Transverse colon (tissue), 3 donors: ENCODE results near the gene UROC1.

Source experiments
- POLR2A ChIP-seq: fragments of 450-650 bp; IDR thresholded peaks from one replicate; pipeline ENCODE4 v1.6.1; 2016; ENCODE audit warnings: antibody characterized with exemption, mild to moderate bottlenecking, moderate library complexity
- TF ChIP-seq, protein P1 (sequence below), 5 experiments: fragments of 200-600 bp in 3 of 5; fragments of 450-650 bp in 2 of 5; sonication (generic) in 3 of 5; IDR thresholded peaks; 1 replicate in 2 of 5; 2 replicates in 3 of 5; pipeline ENCODE4 v1.5.1; 2016 to 2017; ENCODE audit warnings: antibody characterized with exemption in 5 of 5, inconsistent platforms in 3 of 5, mild to moderate bottlenecking in 2 of 5, moderate library complexity in 1 of 5

- TF ChIP-seq, protein P1, sequence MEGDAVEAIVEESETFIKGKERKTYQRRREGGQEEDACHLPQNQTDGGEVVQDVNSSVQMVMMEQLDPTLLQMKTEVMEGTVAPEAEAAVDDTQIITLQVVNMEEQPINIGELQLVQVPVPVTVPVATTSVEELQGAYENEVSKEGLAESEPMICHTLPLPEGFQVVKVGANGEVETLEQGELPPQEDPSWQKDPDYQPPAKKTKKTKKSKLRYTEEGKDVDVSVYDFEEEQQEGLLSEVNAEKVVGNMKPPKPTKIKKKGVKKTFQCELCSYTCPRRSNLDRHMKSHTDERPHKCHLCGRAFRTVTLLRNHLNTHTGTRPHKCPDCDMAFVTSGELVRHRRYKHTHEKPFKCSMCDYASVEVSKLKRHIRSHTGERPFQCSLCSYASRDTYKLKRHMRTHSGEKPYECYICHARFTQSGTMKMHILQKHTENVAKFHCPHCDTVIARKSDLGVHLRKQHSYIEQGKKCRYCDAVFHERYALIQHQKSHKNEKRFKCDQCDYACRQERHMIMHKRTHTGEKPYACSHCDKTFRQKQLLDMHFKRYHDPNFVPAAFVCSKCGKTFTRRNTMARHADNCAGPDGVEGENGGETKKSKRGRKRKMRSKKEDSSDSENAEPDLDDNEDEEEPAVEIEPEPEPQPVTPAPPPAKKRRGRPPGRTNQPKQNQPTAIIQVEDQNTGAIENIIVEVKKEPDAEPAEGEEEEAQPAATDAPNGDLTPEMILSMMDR (IDR thresholded peaks at IDR 0.05) = no peak
- TF ChIP-seq POLR2A = no peak
Observed at GRCh38 chr3:126556637-126557414, 39.3 kb upstream of the UROC1 start.
